Bronchial epithelial cell (primary cell): ENCODE data around the gene TNRC6A. TPM values are rescaled to one million over a fixed set of nuclear protein-coding genes. Genes with fewer than 3 reads are reported as not detected.
"Not testable (repeated sequence)": the region's sequence is repeated elsewhere in the genome, so short reads cannot be mapped to it uniquely, and the experiment has no call there.

ENCODE experiments used
- DNase-seq: peaks from one replicate; pipeline ENCODE4 v3.0.0-alpha.2; 2010; ENCODE audit warnings: low read depth
- FAIRE-seq: peaks from 2 replicates; lab custom pipeline; 2011; peaks lifted over from hg19 to GRCh38; lab: Jason Lieb, UNC
- H3K27me3 ChIP-seq: 2 replicates; pipeline ENCODE4 v1.5.1; 2011; ENCODE audit warnings: low read length; ENCODE audit not compliant: control insufficient read depth, insufficient read depth
- H3K36me3 ChIP-seq: 2 replicates; pipeline ENCODE4 v1.5.1; 2011; ENCODE audit warnings: low read length; ENCODE audit not compliant: control insufficient read depth, insufficient read depth
- H3K4me3 ChIP-seq: 2 replicates; pipeline ENCODE4 v1.5.1; 2011; ENCODE audit warnings: mild to moderate bottlenecking, low read depth, low read length, control low read depth
- CTCF ChIP-seq: IDR thresholded peaks from 2 replicates; pipeline ENCODE4 v1.5.1; 2011; ENCODE audit warnings: mild to moderate bottlenecking, moderate library complexity, low read length, control low read depth, inconsistent platforms; ENCODE audit not compliant: insufficient read depth, severe bottlenecking
- total RNA-seq: library from RNA; depleted of rRNA; stranded (reverse); fragments of >200 nt; gene quantifications from 2 replicates; pipeline ENCODE4 v1.2.1, GENCODE V29; 2014

The TNRC6A gene
- total RNA-seq, 1 donor from 2014 or later = 14.2 TPM

GRCh38 chr16:24745791-24746190, 16.3 kb downstream of the TNRC6A start:
- FAIRE-seq (no peak), DNase-seq (no peak)
- no peaks in the 10 kb centered on the region for H3K36me3 ChIP-seq
- no peak overlapping the region for H3K4me3 ChIP-seq
- no peak for TF ChIP-seq CTCF
- H3K27me3 ChIP-seq = no peaks in the 10 kb centered on the region

GRCh38 chr16:24747441-24747840, 18.0 kb downstream of the TNRC6A start:
- no peaks in the 10 kb centered on the region for H3K36me3 ChIP-seq
- H3K4me3 ChIP-seq = no peak overlapping the region
- no peak for FAIRE-seq
- peak; percentile 29 for DNase-seq
- TF ChIP-seq CTCF = no peak
- no peaks in the 10 kb centered on the region for H3K27me3 ChIP-seq

- TF ChIP-seq CTCF = no peak
- DNase-seq (peak; percentile 92), FAIRE-seq (peak; percentile 89)
Measured at GRCh38 chr16:24748242-24748641, 18.8 kb downstream of the TNRC6A start.

GRCh38 chr16:24749310-24749709, 19.9 kb downstream of the TNRC6A start:
- DNase-seq (no peak), FAIRE-seq (no peak)
- no peak for TF ChIP-seq CTCF
- Histone ChIP-seq H3K36me3 (no peaks in the 10 kb centered on the region), H3K4me3 (no peak overlapping the region), H3K27me3 (no peaks in the 10 kb centered on the region)

More at GRCh38 chr16:24748242-24748641, 18.8 kb downstream of the TNRC6A start:
- H3K36me3 ChIP-seq = no peaks in the 10 kb centered on the region
- no peaks in the 10 kb centered on the region for H3K27me3 ChIP-seq
- H3K4me3 ChIP-seq = no peak overlapping the region

- H3K36me3 ChIP-seq, H3K27me3 ChIP-seq, H3K4me3 ChIP-seq, DNase-seq, FAIRE-seq: not testable (repeated sequence)
Measured at GRCh38 chr16:24749872-24750271, 20.4 kb downstream of the TNRC6A start.

- H3K36me3 ChIP-seq = no peaks in the 10 kb centered on the region
- no peaks in the 10 kb centered on the region for H3K27me3 ChIP-seq
- DNase-seq (no peak), FAIRE-seq (no peak)
- H3K4me3 ChIP-seq = no peak overlapping the region
- no peak for TF ChIP-seq CTCF
Measured at GRCh38 chr16:24753000-24753399, 23.5 kb downstream of the TNRC6A start.
